ENCODE data around the gene LRRIQ1.
"Not testable (repeated sequence)": the region's sequence is repeated elsewhere in the genome, so short reads cannot be mapped to it uniquely, and the experiment has no call there.

The LRRIQ1 gene

DNA sequence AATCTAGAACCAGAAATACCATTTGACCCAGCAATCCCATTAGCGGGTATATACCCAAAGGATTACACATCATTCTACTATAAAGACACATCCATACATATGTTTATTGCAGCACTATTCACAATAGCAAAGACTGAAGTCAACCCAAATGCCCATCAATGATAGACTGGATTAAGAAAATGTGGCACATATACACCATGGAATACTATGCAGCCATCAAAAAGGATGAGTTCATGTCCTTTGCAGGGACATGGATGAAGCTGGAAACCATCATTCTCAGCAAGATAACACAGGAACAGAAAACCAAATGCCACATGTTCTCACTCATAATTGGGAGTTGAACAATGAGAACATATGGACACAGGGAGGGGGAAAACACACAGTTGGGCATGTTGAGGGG, 188.2 kb downstream of the LRRIQ1 start:
- not testable (repeated sequence) for DNase-seq

DNA sequence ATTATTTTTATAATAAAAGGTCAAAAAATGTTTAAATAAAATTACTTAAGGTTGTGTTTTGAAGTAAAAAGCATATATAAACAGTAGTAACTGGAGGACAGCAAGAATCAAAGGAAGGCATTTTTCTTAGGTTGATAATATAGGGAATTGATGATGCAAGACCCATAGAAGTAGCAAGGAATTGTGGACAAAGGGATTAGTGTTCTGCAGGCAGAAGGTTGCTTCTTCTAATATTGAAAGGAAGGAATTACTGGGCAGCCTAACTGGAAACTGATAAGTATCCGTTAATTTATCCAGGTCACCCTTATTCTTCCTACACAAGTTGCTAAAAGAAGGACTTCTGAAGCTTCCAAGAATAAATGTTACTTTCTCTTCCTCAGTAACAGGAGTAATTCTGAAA, 189.3 kb downstream of the LRRIQ1 start:
- no peak for DNase-seq

DNA sequence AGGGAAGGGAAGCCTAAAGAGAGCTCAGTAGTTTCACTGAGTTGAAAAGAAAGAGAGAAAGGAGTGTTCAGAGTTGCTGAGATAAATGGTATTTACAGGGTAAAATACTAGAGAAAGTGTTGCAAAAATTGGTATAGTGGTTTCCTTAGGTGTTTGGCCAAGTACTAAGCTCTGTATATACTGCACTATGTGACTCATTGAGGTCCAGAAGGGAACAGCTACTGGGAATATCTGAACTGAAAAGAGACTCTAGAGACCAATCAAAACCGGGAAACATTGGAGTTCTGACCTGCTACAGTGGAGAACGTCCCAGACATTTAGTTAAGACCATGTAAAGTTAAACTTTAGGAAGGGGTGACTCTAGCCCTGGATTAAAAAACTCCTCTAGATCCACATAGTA, 201.2 kb downstream of the LRRIQ1 start:
- DNase-seq, result no peak

DNA sequence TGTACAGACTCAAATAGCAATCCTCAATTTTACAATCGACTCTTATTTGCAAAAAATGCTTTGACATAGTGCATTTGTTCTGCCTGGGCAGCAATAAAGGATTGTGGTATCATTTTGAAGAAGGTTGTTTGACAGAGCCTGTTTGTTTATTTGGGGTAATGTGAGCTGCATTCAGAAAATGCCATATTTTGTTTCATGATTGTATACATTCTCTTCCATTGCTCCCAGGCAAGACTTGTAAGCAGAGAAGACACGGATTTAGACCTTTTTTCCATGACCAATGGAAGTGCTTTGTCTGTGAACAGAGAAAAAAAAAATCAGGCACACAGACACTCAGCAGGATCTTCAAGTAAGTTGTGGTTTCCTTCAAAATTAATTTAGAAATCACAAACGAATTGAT, 208.4 kb downstream of the LRRIQ1 start:
- DNase-seq, result no peak

DNA sequence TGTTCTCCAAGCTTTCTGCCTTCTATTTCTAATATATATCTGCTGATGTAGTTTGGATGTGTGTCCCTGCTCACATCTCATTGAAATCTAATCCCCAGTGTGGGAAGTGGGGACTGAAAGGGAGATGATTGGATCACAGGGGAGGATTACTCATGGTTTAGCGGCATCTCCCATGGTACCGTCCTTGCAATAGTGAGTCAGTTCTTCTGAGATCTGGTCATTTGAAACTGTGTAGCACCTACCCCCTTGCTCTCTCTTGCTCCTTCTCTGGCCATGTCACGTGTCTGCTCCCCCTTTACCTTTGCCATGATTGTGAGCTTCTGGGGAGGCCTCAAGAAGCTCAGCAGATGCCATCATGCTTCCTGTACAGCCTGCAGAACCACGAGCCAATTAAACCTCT, 217.7 kb downstream of the LRRIQ1 start:
- no peak for DNase-seq

DNA sequence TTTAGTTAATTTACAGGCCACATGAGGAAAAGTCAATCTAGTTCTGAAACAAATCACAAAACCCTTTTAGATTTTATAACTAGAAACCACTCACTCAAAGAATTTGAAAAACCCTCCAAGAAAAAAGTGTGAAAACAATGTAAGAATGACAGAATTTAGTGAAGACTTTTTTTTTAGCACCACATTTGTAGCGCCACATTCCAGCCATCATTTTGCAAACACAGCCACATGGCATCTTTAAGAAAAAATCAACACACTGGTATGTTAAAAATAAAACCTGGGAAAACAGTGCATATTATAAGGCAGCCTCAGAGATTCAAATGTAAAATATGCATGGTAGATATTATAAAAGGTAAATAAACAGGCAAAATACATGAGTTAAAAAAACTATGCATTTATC, 221.5 kb downstream of the LRRIQ1 start:
- DNase-seq, result no peak

DNA sequence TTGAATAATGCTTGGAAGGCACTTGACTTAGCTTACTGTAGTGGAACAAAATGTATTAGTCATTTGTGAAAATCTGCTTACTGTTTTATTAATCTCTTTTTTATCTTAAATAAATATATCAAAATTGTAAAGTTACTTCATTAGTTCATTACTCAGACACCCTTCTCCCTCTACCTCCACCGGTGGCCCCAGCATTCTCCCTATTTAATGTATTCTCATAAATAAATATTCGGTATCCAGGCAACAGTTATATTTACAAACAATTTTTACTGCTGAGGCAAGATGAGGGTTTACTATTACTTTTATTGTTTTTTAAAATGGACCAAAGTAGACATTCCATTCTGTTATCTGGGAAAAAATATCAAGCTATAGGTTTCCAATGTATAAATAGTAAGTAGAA, 224.3 kb downstream of the LRRIQ1 start:
- DNase-seq, result no peak

DNA sequence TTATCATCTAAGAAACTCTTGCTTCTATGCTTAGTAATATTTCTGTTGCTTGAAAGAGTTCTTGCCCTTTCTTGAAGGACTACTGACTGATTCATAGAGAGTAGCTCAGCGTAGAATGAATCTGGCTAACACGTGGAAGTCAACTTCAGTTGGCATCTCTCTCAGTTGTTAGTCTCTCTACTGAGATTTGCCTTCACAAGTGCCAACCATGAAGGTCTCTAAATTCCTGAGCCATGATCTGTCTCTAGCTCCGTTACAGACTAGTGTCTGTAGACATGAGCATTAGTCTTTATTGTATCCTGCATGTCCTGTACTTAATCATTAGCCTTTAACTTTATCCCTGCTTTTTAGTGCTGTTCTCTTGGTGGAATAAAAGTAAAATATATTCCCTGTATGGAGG, 224.7 kb downstream of the LRRIQ1 start:
- no peak for DNase-seq

DNA sequence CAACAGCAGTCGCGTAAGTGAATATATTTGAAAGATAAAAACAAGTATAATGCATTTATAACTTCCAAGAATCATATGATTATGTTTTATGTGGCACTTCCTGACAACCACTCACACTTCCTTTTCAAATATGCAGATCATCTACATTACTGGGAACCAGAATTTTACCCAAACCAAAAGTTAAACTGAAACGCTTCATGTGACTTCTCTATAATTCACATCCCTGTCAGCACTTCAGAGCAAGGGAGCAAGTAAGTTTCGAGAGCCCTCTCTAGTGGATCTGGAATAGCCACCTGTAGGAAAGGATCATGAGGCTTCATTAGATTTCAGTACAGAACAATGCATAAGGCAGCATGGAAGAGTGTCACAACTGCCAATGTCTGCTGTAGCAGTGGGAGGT, 230.2 kb downstream of the LRRIQ1 start:
- DNase-seq, result no peak

DNA sequence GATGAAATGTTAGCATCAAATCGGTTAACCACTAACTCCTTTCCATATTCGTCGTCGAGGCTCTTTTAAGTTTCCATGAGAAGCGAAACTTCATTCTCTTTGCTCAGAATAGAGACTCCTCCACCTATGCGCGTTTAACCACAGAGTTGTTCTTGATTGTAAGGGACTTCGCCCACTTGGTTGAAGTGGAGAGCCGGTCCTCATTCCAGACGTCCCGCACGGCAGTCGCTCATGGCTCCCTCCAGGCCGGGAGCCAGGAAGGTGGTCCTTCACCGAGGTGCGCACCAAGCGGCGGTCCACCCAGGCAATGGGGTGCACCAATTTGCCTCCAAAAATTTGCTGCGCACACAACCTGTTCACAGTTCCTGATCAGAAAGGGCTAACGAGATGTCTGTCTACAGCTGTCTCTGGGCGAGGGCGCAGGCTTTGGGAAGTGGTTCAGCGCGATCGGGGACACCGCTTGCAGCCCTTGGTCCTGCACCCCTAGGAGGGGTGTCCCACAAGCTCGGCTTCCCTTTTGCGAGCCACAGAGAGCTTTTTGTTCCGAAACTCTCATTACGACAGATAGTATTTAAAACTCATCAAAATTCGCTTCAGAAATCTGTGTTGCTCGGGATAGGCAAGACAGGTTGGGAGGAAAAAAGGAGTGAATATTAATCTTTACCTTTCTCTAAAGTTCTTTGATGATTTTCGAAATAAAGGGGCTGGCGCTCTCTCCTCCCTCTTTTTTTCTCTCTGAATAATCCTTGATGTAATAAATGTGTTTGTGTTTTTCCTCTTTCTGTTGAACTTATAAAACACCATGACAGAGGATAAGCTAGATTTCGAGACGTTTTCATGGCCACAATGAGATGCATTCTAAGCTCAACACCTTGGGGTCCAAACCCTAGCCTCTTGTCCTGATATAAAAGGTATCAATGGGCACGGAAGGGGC, 237.5 kb downstream of the LRRIQ1 start:
- DNase-seq, result no peak

DNA sequence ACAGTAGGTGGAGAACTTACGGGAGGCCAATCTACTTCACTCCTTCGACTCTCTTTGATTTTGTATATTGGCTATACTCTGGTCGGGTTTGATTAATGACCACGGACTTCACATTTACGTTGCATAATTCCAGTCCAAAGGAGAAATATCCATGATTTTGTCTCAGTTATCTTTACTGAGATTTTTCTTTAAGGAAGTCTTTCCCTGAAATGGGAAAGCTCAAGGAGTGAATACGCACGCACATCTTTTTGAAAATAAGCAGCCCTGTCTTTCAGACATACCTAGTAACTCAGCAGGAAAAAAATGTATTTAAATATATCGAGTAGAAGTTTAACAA, 238.1 kb downstream of the LRRIQ1 start:
- no peak for DNase-seq

DNA sequence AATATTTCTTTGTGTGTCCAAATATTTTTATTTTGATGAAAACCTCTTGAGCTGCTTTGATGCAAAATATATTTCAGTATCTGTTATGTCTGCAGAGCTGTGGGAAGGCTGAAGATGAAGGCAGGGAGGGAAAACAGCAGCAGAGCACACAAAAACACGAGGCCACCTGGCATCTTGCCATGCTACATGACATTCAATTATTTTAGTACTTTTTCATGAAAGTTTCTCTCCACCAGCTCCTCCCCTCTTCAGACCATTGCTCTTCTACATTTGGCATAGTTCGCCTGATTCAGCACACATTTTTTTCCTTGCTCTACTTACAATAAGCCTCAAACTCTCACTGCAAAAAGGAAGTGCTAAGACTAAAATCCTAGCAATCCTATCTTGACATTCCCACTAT, 239.2 kb downstream of the LRRIQ1 start:
- no peak for DNase-seq

DNA sequence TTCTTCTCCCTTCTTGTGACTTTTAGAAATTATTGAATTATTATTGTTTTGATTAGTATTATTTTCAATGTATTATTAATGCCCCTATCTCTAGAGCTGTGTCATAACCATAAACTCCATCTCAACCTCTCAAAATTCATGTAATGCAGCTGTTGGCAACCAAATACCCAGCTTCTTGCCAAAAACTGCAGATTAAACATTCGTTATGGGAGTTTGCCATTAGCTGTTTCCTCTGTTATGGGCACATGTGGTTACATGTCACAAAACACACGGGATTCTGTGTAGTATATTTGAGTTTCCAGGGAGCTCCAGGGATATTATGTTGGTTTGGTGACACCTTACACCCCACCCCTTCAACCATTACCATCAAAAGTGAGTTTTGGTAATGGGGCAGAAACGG, 241.0 kb downstream of the LRRIQ1 start:
- DNase-seq, result no peak

DNA sequence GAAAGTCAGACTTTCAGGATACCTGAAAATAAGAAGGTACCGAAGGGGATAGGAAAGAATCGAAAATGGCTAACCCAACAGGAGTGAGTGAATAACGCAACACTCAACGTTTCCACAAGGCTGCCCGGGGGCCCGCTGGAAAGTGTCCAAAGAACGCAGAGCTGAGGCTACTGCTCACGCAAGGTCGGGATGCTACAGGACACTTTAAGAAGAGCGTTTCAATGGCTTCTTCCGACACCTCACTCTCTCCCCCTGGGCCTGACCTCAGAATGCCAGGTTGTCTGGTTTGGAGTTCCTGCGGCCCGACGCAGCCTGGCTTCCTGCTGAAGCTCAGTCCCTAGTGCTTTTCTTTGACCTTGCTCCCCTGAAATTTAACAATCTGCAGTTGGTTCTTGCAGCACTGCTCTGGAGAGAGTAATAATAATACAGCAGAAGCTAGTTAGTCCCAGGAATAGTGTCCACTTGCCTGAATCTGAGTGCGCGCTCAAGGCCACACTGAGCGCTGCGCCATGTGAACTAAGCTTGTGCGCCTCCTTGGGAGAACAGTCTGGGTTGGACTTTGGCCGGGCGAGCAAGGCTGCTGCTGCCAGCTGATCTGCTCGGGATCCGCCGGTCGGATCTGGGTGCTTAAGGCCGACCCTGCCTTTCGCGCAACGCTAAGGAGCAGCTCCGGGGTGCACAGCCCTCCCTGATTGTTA, 241.9 kb downstream of the LRRIQ1 start:
- no peak for DNase-seq

DNA sequence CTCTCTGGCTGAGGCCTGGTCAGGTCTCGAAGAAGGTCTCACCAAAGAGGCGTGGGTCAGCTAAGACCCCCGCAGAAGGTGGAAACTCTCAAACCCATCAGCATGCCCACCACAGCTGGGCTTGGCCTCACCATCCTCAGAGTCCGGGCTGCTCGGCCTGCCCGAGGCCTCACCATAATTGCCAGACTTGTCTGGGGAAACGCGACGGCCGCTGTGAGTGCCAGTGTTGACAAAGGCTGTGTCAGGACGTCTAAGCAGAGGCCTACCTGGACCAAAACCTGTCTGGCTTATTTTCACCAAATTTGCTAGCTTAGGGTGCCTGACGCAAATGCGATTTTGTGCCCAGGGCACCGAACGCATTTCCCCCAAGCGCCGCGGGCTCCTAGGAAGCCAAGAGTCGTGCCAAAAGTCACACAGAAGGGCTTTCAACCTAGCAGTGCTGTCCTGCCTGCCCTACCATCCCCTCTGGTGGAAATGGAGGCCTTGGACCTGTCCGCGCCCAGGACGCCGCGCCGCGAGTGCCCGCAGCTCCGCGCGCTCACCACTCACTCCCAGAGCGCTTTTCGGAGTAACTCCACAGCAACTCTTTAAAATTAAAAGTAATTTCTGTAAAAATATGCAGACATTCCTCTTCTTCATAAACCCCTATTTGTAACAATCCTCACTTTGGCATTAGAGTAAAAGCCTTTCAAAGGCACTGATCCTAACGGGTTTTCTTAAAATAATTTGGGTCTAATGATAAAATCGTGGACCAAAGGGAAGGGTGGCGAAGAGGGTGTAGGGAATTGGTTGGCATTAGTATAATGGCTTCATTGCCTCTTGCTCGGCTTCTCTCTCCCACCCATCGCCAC, 242.7 kb downstream of the LRRIQ1 start:
- no peak for DNase-seq

DNA sequence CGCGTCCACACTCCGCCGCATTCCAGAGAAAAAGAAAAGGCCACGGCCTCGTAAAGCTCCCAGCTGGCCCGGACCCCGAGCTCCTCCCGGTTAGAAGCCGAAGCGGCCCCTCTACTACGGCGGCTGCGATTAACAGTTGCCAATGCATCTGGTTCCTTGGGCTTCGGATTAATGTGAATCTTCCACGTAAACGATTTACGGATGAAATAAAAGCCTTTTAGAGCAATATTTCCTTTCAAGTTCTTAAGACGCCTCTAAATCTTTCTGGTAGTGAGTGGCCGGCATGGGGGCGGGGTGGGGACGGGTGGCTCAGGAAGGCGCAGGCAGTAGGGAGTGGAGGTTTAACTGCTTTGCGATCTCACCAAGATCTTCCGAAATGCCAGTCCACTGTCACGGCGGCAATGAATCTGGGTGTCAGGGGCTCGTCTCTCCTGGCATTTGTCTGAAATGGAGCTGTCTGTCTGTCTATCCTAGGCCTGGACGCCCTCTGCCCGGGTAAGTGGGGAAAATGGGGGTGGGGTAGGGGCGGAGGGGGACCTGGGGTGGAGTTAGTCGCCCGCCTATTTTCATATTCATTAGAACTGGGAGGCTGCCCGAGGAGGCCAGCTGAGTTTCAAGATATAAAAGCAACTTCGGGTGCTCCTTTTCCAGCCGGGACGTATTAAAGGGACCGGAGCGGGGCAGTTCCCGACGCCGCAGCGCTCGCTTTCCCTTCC, 243.5 kb downstream of the LRRIQ1 start:
- DNase-seq, result no peak

DNA sequence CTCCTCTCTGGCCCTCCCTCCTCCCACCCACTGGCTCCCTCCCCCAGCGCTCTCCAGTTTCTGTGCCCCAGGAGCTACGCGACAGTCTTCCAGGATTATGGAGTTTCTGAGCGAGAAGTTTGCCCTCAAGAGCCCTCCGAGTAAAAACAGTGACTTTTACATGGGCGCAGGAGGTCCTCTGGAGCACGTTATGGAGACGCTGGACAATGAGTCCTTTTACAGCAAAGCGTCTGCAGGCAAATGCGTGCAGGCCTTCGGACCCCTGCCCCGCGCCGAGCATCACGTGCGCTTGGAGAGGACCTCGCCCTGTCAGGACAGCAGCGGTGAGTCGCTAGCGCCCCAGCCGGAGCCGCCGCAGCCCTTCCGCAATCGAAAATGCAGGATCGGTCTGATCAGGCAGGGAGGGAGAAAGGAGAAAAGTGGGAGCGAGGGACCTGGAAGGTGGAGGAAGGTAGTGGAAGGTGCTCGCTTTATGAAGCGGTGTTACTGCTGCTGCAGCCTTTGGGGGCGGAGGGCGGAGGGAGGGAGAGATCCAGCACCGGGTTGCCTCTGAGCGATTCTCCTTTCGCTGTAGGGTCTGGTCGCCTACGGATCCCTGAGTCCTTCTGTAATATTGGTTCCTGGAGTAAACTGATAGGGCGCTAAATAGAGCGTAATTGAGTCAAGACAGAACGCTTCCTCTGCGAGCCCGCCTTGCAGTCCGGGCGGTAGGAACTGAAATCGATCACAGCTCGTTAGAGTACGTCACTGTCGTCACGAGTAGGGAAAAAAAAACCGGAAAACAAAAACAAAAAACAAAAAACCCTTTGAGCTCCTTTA, 244.2 kb downstream of the LRRIQ1 start, which contains the start of gene ALX1:
ALX1 (plus strand) TSS at position 56 of the 819 bp plus-strand sequence; CDS start at position 98, 42 bp downstream.
- DNase-seq, result no peak

DNA sequence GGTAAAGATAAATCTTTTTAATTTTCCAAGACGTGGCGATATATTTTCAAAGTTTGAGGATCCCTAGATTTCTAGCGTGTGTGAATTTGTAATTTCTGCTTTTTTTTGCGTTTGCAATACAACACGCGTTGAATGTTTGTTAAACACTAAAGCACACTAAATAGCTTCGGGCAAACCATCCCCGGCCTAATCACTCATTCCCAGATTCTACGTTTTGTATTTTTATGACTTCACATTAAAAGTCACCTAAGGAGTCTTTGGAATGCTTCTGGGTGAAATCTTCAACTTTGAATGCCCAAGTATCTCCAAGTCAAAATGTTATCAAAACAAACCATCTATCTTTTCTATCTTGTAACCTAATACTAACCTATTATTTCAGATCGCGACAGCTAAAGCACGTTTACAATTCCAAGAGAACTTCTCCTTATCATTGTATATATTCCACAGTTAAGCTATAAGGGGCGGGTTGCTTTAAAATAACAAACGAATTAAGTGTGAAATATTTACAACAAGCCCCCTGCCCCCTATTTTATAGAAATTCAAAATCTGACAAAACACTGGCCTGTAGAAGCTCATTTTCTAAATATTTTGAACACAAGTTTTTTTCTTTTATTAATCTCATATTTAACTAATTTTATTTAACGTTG, 245.0 kb downstream of the LRRIQ1 start:
- no peak for DNase-seq

DNA sequence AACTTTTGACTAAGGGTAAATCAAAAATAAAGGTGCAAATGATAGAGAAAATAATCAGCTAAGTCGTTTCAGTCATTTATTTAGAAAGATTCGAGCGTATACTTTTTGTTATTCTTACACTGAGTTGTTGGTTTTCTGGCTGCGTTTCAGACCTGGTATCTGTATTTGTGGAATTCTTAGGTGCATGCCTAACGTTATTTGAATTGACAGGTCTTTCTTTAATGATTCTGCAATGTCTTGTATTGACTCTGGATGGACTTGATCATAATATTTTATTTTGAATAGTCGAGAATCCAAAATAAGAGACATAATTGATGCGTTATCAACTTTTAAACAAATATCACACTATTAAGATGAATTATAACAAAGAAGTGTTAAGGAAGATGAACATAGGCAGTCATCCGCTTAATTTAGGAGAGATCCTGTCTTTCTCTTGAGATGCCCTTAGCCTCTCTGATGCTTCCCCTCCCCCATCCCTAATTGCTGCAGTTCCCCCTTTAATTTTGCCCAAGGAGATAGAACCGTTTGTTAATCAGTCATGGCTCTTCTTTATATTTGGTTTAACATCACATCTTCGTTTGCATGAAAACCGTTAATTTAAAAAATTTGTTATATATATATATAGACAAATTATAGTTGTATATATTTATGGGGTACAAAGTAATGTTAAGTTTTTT, 245.6 kb downstream of the LRRIQ1 start:
- no peak for DNase-seq

DNA sequence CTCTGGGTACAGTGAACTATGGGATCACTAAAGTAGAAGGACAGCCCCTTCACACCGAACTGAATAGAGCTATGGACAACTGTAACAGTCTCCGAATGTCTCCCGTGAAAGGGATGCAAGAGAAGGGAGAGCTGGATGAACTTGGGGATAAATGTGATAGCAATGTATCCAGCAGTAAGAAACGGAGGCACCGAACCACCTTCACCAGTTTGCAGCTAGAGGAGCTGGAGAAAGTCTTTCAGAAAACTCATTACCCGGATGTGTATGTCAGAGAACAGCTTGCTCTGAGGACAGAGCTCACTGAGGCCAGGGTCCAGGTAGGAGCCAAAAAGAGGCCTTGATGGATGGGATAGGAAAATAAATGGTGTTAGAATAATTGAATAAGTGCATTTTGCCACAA, 247.4 kb downstream of the LRRIQ1 start:
- no peak for DNase-seq

Measured in CD4-positive, alpha-beta T cell treated with Interleukin-21 for 1 hour (primary cell).